ENCODE measurements around the gene LRIT3. TPM values are rescaled to one million over a fixed set of nuclear protein-coding genes. Genes with fewer than 3 reads are reported as not detected.

The LRIT3 gene
- polyA plus RNA-seq, 3 donors, result 0.07 TPM; not detected in 2

- Mint-ChIP-seq H3K27me3 (ENCODE audit: low read depth in 3 of 3) (peaks cover 0 to 3% (median 1%) of the 10 kb centered on the region in 3 donors), H3K9me3 (peaks cover 0 to 2% (median 0%) of the 10 kb centered on the region in 7 donors), H3K4me3 (no peak overlapping the region), H3K27ac (no peak overlapping the region), H3K4me1 (peaks cover 8% of the 10 kb centered on the region), H3K36me3 (no peaks in the 10 kb centered on the region)
- Histone ChIP-seq H3K4me2 (replicated peaks; ENCODE audit: extremely low read depth, low read length, poor library complexity, severe bottlenecking) (no peak overlapping the region), H3K27ac (ENCODE audit: low read depth in 1 of 2, low read length in 2 of 2) (no peak overlapping the region), H3K27me3 (ENCODE audit: control insufficient read depth in 2 of 2, insufficient read depth in 2 of 2, low read length in 2 of 2) (no peaks in the 10 kb centered on the region), H3K4me3 (replicated peaks in 1 of 3; ENCODE audit: low read depth in 2 of 3, low read length in 3 of 3) (no peak overlapping the region), H4K20me1 (ENCODE audit: insufficient read depth, low read length) (no peaks in the 10 kb centered on the region), H3K9ac (ENCODE audit: insufficient read depth, low read length, poor library complexity, severe bottlenecking) (no peak overlapping the region), H3K4me1 (ENCODE audit: control insufficient read depth in 1 of 2, insufficient read depth in 2 of 2, low read length in 2 of 2) (peaks cover 0 to 5% of the 10 kb centered on the region in 2 donors), H3K79me2 (ENCODE audit: insufficient read depth, low read length) (no peaks in the 10 kb centered on the region), H3K36me3 (replicated peaks in 1 of 2; ENCODE audit: control insufficient read depth in 1 of 2, insufficient read depth in 2 of 2, low read length in 2 of 2) (no peaks in the 10 kb centered on the region), H2AFZ (ENCODE audit: insufficient read depth, low read depth, low read length, poor library complexity, severe bottlenecking) (no peak overlapping the region), H3K9me3 (replicated peaks in 1 of 2; ENCODE audit: control insufficient read depth in 1 of 2, insufficient read depth in 1 of 2, low read length in 2 of 2) (no peaks in the 10 kb centered on the region)
- intact Hi-C loops (cut with micrococcal nuclease), result no loop called here
- TF ChIP-seq CTCF (IDR thresholded peaks at IDR 0.05), result no peak
- no peak for DNase-seq
- no CpG with 5 or more reads among the region's 2 CpGs for WGBS (ENCODE audit: insufficient coverage)
These were observed 65.8 kb downstream of the LRIT3 start for GRCh38 chr4:109913596-109914241.

GRCh38 chr4:109914322-109914721, 66.4 kb downstream of the LRIT3 start:
- intact Hi-C loops (cut with micrococcal nuclease), result no loop called here
- no peaks in the 10 kb centered on the region for H4K20me1 ChIP-seq (ENCODE audit: insufficient read depth, low read length)
- no peaks in the 10 kb centered on the region for H3K79me2 ChIP-seq (ENCODE audit: insufficient read depth, low read length)
- H3K4me3 Mint-ChIP-seq, result no peak overlapping the region
- H3K4me1 ChIP-seq (ENCODE audit: control insufficient read depth in 1 of 2, insufficient read depth in 2 of 2, low read length in 2 of 2), result peaks cover 0 to 5% of the 10 kb centered on the region in 2 donors
- TF ChIP-seq CTCF (IDR thresholded peaks at IDR 0.05), result no peak
- H3K27ac Mint-ChIP-seq, result no peak overlapping the region
- no peak overlapping the region for H3K9ac ChIP-seq (ENCODE audit: insufficient read depth, low read length, poor library complexity, severe bottlenecking)
- WGBS (ENCODE audit: insufficient coverage), result 100% methylated on average over 3 of the region's 3 CpGs
- no peaks in the 10 kb centered on the region for H3K36me3 ChIP-seq (replicated peaks in 1 of 2; ENCODE audit: control insufficient read depth in 1 of 2, insufficient read depth in 2 of 2, low read length in 2 of 2)
- peaks cover 0 to 2% (median 0%) of the 10 kb centered on the region in 7 donors for H3K9me3 Mint-ChIP-seq
- H3K4me1 Mint-ChIP-seq, result peaks cover 8% of the 10 kb centered on the region
- H3K36me3 Mint-ChIP-seq, result no peaks in the 10 kb centered on the region
- DNase-seq, result no peak
- H3K4me3 ChIP-seq (replicated peaks in 1 of 3; ENCODE audit: low read depth in 2 of 3, low read length in 3 of 3), result no peak overlapping the region
- no peak overlapping the region for H3K27ac ChIP-seq (ENCODE audit: low read depth in 1 of 2, low read length in 2 of 2)
- no peaks in the 10 kb centered on the region for H3K9me3 ChIP-seq (replicated peaks in 1 of 2; ENCODE audit: control insufficient read depth in 1 of 2, insufficient read depth in 1 of 2, low read length in 2 of 2)
- H3K27me3 ChIP-seq (ENCODE audit: control insufficient read depth in 2 of 2, insufficient read depth in 2 of 2, low read length in 2 of 2), result no peaks in the 10 kb centered on the region
- no peak overlapping the region for H3K4me2 ChIP-seq (replicated peaks; ENCODE audit: extremely low read depth, low read length, poor library complexity, severe bottlenecking)
- peaks cover 0 to 3% (median 3%) of the 10 kb centered on the region in 3 donors for H3K27me3 Mint-ChIP-seq (ENCODE audit: low read depth in 3 of 3)
- no peak overlapping the region for H2AFZ ChIP-seq (ENCODE audit: insufficient read depth, low read depth, low read length, poor library complexity, severe bottlenecking)
